GM23338 (cell line): ENCODE data around the gene RFC2. TPM values are rescaled to one million over a fixed set of nuclear protein-coding genes. Genes with fewer than 3 reads are reported as not detected.
"Not testable (repeated sequence)": the region's sequence is repeated elsewhere in the genome, so short reads cannot be mapped to it uniquely, and the experiment has no call there.

Experiments used
- ATAC-seq: fragments of 200-7000 bp; cut with Tn5 transposase; 3 replicates; pipeline ENCODE4 v1.9.1; 2020
- DNase-seq: peaks from one replicate; pipeline ENCODE4 v3.0.0-alpha.2; 2015; ENCODE audit warnings: low spot score
- H2AFZ ChIP-seq: fragments of 200-600 bp; sonication (generic); 2 replicates; pipeline ENCODE4 v1.8.0; 2016; ENCODE audit warnings: antibody characterized with exemption, mild to moderate bottlenecking, moderate library complexity
- H3F3A ChIP-seq: fragments of 200-600 bp; sonication (generic); replicated peaks from 2 replicates; pipeline ENCODE4 v1.8.0; 2017; ENCODE audit warnings: antibody characterized with exemption, mixed run types, low read depth
- H3K27ac ChIP-seq: fragments of 200-600 bp; sonication (generic); 2 replicates; pipeline ENCODE4 v1.6.1; 2016; ENCODE audit warnings: low read depth
- H3K27me3 ChIP-seq: fragments of 200-600 bp; sonication (generic); 2 replicates; pipeline ENCODE4 v1.8.0; 2016; ENCODE audit warnings: mild to moderate bottlenecking, mixed run types, moderate library complexity; ENCODE audit not compliant: insufficient read depth
- H3K36me3 ChIP-seq: fragments of 200-600 bp; sonication (generic); 2 replicates; pipeline ENCODE4 v1.8.0; 2016; ENCODE audit warnings: mild to moderate bottlenecking; ENCODE audit not compliant: insufficient read depth
- H3K4me1 ChIP-seq: fragments of 200-600 bp; sonication (generic); 2 replicates; pipeline ENCODE4 v1.8.0; 2016; ENCODE audit warnings: mild to moderate bottlenecking, moderate library complexity; ENCODE audit not compliant: insufficient read depth
- H3K4me2 ChIP-seq: fragments of 200-600 bp; sonication (generic); 2 replicates; pipeline ENCODE4 v1.7.1; 2017; ENCODE audit warnings: mixed run types
- H3K4me3 ChIP-seq: fragments of 200-600 bp; sonication (generic); 2 replicates; pipeline ENCODE4 v1.6.1; 2016; ENCODE audit warnings: mixed run types
- H3K79me2 ChIP-seq: fragments of 200-600 bp; sonication (generic); replicated peaks from 2 replicates; pipeline ENCODE4 v1.8.0; 2017; ENCODE audit warnings: mild to moderate bottlenecking; ENCODE audit not compliant: insufficient read depth
- H3K9me2 ChIP-seq: fragments of 200-600 bp; sonication (generic); 2 replicates; pipeline ENCODE4 v1.8.0; 2017; ENCODE audit not compliant: insufficient read depth
- H4K20me1 ChIP-seq: fragments of 200-600 bp; sonication (generic); replicated peaks from 2 replicates; pipeline ENCODE4 v1.8.0; 2017; ENCODE audit warnings: mild to moderate bottlenecking; ENCODE audit not compliant: insufficient read depth
- H3K27ac Mint-ChIP-seq: 2 replicates; pipeline ENCODE4 v1.8.0; 2020; ENCODE audit warnings: inconsistent platforms, mild to moderate bottlenecking, moderate library complexity, mixed read lengths
- H3K27me3 Mint-ChIP-seq: 3 replicates; pipeline ENCODE4 v1.8.0; 2022; ENCODE audit warnings: low read depth, mild to moderate bottlenecking, moderate library complexity, mixed read lengths, inconsistent platforms; ENCODE audit not compliant: insufficient read depth, poor library complexity
- H3K36me3 Mint-ChIP-seq: 3 replicates; pipeline ENCODE4 v1.8.0; 2021; ENCODE audit warnings: low read depth, mild to moderate bottlenecking, inconsistent platforms, moderate library complexity, mixed read lengths
- H3K4me1 Mint-ChIP-seq: 3 replicates; pipeline ENCODE4 v1.8.0; 2020; ENCODE audit warnings: mild to moderate bottlenecking, inconsistent platforms, mixed read lengths
- H3K4me3 Mint-ChIP-seq: 3 replicates; pipeline ENCODE4 v1.8.0; 2021; ENCODE audit warnings: moderate library complexity, mild to moderate bottlenecking, inconsistent platforms, mixed read lengths
- H3K9me3 Mint-ChIP-seq: 3 replicates; pipeline ENCODE4 v1.8.0; 2020; ENCODE audit warnings: moderate library complexity, mild to moderate bottlenecking, inconsistent platforms, mixed read lengths
- EZH2 ChIP-seq: fragments of 200-600 bp; sonication (generic); IDR thresholded peaks from one replicate; pipeline ENCODE4 v1.8.0; 2017; ENCODE audit warnings: antibody characterized with exemption, mild to moderate bottlenecking, low read depth; ENCODE audit not compliant: unreplicated experiment
- EZH2phosphoT487 ChIP-seq: fragments of 200-600 bp; sonication (generic); IDR thresholded peaks from one replicate; pipeline ENCODE4 v1.8.1; 2018; ENCODE audit warnings: antibody characterized with exemption; ENCODE audit not compliant: unreplicated experiment
- JUNB ChIP-seq: IDR thresholded peaks from one replicate; pipeline ENCODE4 v1.6.1; 2016; ENCODE audit warnings: antibody characterized with exemption; ENCODE audit not compliant: unreplicated experiment
- POLR2AphosphoS5 ChIP-seq: IDR thresholded peaks from 2 replicates; pipeline ENCODE4 v1.6.1; 2016; ENCODE audit warnings: antibody characterized with exemption, low read depth
- STAT1 ChIP-seq: IDR thresholded peaks from one replicate; pipeline ENCODE4 v1.6.1; 2016; ENCODE audit warnings: antibody characterized with exemption; ENCODE audit not compliant: unreplicated experiment
- ZNF331 ChIP-seq: fragments of 250-450 bp; sonication (Bioruptor Pico); IDR thresholded peaks from 2 replicates; pipeline ENCODE4 v1.5.0; 2020; ENCODE audit warnings: low read depth, mild to moderate bottlenecking, moderate library complexity
- polyA plus RNA-seq: library from polyadenylated mRNA; unstranded; fragments of >200 nt; fragmentation: Nextera tagmentation; extraction: Ambion mirVana; gene quantifications from 2 replicates; pipeline ENCODE4 v1.2.1, GENCODE V29; 2016
- total RNA-seq: library from RNA; depleted of rRNA; stranded (reverse); fragments of >200 nt; shearing (Covaris generic); gene quantifications from 2 replicates; pipeline ENCODE4 v1.2.3, GENCODE V29; 2014
- TF ChIP-seq, protein P1 (sequence below), 2 experiments: fragments of 200-600 bp in 1 of 2; sonication (generic) in 1 of 2; conservative IDR thresholded peaks; 2 replicates each; pipeline versions ENCODE4 v1.5.1 to v1.6.1; 2016 to 2017; ENCODE audit warnings: antibody characterized with exemption in 2 of 2, low read depth in 2 of 2, mild to moderate bottlenecking in 2 of 2, moderate library complexity in 1 of 2
- TF ChIP-seq, protein P2 (sequence below): IDR thresholded peaks from one replicate; pipeline ENCODE4 v1.6.1; 2018; ENCODE audit warnings: antibody characterized with exemption; ENCODE audit not compliant: unreplicated experiment
- TF ChIP-seq, protein P3 (sequence below): IDR thresholded peaks from 2 replicates; pipeline ENCODE4 v1.6.1; 2016; ENCODE audit warnings: antibody characterized with exemption
- TF ChIP-seq, protein P4 (sequence below): fragments of 250-450 bp; sonication (Bioruptor Pico); IDR thresholded peaks from 2 replicates; pipeline ENCODE4 v1.5.0; 2020; ENCODE audit warnings: mild to moderate bottlenecking, moderate library complexity

RFC2 gene
- total and polyA plus RNA-seq, 2 experiments from 2014 or later: 56.4 to 75.2 TPM

DNA sequence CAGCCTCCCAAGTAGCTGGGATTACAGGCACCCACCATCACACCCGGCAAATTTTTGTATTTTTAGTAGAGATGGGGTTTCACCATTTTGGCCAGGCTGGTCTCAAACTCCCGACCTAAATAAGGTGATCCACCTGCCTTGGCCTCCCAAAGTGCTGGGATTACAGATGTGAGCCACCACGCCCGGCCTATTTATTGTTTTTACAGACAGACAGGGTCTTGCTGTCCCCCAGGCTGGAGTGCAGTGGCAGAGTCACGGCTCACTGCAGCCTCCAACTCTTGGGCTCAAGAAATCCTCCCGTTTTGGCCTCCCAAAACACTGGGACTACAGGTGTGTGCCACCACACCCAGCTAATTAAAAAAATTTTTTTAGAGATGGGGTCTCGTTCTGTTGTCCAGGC lies 46.0 kb downstream of the RFC2 start:
- not testable (repeated sequence) for H3K36me3 ChIP-seq, H3F3A ChIP-seq, H3K9me3 Mint-ChIP-seq, H3K27me3 ChIP-seq, ATAC-seq, H3K4me2 ChIP-seq, H3K27ac Mint-ChIP-seq, H2AFZ ChIP-seq, H3K36me3 Mint-ChIP-seq, H3K27ac ChIP-seq, H3K9me2 ChIP-seq, H3K4me1 ChIP-seq, H3K4me3 Mint-ChIP-seq, DNase-seq, H3K4me3 ChIP-seq, H4K20me1 ChIP-seq, H3K4me1 Mint-ChIP-seq, H3K79me2 ChIP-seq
- peaks cover 21% of the 10 kb centered on the region for H3K27me3 Mint-ChIP-seq

DNA sequence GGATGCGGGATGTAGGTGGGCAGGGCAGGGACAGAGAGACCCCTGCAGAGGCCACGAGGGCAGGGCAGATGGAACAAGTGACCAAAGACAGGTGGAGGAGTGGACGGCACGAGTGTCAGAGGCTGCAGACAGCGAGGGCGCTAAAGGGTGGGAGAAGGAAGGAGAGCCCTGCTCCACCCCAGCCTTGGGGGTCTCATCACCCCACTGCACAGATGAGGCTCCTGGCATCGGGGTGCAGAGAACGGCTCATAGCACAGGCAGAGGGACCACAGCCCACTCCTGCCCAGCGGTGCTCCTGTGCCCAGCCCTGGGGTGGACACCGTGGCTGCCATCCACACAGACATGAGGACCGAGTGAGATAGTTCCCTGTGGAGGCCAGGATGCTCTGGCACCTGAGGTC lies 46.6 kb downstream of the RFC2 start:
- H2AFZ ChIP-seq: no peak overlapping the region
- no peak overlapping the region for H3K4me3 ChIP-seq
- DNase-seq: no peak
- no peak overlapping the region for H3K27ac ChIP-seq
- H3K9me2 ChIP-seq: no peaks in the 10 kb centered on the region
- no peaks in the 10 kb centered on the region for H3K4me1 Mint-ChIP-seq
- no peaks in the 10 kb centered on the region for H3K79me2 ChIP-seq
- no peaks in the 10 kb centered on the region for H3K4me1 ChIP-seq
- H3K27me3 ChIP-seq: no peaks in the 10 kb centered on the region
- ATAC-seq: no peak
- no peak overlapping the region for H3K4me2 ChIP-seq
- H4K20me1 ChIP-seq: no peaks in the 10 kb centered on the region
- H3K27ac Mint-ChIP-seq: no peak overlapping the region
- H3K9me3 Mint-ChIP-seq: no peaks in the 10 kb centered on the region; the same call in 2 of the 3 replicates
- H3K4me3 Mint-ChIP-seq: no peak overlapping the region
- no peaks in the 10 kb centered on the region for H3K36me3 Mint-ChIP-seq
- no peaks in the 10 kb centered on the region for H3K36me3 ChIP-seq
- H3F3A ChIP-seq: 0 out of 2 replicates have a peak, but pooled peaks cover 9% of the 10 kb centered on the region
- H3K27me3 Mint-ChIP-seq: peaks cover 21% of the 10 kb centered on the region
- no peak for TF ChIP-seq EZH2phosphoT487
- TF ChIP-seq STAT1: no peak
- no peak for TF ChIP-seq JUNB
- TF ChIP-seq, protein P1, sequence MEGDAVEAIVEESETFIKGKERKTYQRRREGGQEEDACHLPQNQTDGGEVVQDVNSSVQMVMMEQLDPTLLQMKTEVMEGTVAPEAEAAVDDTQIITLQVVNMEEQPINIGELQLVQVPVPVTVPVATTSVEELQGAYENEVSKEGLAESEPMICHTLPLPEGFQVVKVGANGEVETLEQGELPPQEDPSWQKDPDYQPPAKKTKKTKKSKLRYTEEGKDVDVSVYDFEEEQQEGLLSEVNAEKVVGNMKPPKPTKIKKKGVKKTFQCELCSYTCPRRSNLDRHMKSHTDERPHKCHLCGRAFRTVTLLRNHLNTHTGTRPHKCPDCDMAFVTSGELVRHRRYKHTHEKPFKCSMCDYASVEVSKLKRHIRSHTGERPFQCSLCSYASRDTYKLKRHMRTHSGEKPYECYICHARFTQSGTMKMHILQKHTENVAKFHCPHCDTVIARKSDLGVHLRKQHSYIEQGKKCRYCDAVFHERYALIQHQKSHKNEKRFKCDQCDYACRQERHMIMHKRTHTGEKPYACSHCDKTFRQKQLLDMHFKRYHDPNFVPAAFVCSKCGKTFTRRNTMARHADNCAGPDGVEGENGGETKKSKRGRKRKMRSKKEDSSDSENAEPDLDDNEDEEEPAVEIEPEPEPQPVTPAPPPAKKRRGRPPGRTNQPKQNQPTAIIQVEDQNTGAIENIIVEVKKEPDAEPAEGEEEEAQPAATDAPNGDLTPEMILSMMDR (conservative IDR thresholded peaks at IDR 0.05; ENCODE audit: low read depth in 2 of 2): no peak
- TF ChIP-seq, protein P2, sequence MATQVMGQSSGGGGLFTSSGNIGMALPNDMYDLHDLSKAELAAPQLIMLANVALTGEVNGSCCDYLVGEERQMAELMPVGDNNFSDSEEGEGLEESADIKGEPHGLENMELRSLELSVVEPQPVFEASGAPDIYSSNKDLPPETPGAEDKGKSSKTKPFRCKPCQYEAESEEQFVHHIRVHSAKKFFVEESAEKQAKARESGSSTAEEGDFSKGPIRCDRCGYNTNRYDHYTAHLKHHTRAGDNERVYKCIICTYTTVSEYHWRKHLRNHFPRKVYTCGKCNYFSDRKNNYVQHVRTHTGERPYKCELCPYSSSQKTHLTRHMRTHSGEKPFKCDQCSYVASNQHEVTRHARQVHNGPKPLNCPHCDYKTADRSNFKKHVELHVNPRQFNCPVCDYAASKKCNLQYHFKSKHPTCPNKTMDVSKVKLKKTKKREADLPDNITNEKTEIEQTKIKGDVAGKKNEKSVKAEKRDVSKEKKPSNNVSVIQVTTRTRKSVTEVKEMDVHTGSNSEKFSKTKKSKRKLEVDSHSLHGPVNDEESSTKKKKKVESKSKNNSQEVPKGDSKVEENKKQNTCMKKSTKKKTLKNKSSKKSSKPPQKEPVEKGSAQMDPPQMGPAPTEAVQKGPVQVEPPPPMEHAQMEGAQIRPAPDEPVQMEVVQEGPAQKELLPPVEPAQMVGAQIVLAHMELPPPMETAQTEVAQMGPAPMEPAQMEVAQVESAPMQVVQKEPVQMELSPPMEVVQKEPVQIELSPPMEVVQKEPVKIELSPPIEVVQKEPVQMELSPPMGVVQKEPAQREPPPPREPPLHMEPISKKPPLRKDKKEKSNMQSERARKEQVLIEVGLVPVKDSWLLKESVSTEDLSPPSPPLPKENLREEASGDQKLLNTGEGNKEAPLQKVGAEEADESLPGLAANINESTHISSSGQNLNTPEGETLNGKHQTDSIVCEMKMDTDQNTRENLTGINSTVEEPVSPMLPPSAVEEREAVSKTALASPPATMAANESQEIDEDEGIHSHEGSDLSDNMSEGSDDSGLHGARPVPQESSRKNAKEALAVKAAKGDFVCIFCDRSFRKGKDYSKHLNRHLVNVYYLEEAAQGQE: no peak
- no peak for TF ChIP-seq POLR2AphosphoS5
- TF ChIP-seq, protein P3, sequence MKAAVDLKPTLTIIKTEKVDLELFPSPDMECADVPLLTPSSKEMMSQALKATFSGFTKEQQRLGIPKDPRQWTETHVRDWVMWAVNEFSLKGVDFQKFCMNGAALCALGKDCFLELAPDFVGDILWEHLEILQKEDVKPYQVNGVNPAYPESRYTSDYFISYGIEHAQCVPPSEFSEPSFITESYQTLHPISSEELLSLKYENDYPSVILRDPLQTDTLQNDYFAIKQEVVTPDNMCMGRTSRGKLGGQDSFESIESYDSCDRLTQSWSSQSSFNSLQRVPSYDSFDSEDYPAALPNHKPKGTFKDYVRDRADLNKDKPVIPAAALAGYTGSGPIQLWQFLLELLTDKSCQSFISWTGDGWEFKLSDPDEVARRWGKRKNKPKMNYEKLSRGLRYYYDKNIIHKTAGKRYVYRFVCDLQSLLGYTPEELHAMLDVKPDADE: no peak
- no peak for TF ChIP-seq ZNF331 (CRISPR knock-in tag)
- no peak for TF ChIP-seq EZH2
- TF ChIP-seq, protein P4, sequence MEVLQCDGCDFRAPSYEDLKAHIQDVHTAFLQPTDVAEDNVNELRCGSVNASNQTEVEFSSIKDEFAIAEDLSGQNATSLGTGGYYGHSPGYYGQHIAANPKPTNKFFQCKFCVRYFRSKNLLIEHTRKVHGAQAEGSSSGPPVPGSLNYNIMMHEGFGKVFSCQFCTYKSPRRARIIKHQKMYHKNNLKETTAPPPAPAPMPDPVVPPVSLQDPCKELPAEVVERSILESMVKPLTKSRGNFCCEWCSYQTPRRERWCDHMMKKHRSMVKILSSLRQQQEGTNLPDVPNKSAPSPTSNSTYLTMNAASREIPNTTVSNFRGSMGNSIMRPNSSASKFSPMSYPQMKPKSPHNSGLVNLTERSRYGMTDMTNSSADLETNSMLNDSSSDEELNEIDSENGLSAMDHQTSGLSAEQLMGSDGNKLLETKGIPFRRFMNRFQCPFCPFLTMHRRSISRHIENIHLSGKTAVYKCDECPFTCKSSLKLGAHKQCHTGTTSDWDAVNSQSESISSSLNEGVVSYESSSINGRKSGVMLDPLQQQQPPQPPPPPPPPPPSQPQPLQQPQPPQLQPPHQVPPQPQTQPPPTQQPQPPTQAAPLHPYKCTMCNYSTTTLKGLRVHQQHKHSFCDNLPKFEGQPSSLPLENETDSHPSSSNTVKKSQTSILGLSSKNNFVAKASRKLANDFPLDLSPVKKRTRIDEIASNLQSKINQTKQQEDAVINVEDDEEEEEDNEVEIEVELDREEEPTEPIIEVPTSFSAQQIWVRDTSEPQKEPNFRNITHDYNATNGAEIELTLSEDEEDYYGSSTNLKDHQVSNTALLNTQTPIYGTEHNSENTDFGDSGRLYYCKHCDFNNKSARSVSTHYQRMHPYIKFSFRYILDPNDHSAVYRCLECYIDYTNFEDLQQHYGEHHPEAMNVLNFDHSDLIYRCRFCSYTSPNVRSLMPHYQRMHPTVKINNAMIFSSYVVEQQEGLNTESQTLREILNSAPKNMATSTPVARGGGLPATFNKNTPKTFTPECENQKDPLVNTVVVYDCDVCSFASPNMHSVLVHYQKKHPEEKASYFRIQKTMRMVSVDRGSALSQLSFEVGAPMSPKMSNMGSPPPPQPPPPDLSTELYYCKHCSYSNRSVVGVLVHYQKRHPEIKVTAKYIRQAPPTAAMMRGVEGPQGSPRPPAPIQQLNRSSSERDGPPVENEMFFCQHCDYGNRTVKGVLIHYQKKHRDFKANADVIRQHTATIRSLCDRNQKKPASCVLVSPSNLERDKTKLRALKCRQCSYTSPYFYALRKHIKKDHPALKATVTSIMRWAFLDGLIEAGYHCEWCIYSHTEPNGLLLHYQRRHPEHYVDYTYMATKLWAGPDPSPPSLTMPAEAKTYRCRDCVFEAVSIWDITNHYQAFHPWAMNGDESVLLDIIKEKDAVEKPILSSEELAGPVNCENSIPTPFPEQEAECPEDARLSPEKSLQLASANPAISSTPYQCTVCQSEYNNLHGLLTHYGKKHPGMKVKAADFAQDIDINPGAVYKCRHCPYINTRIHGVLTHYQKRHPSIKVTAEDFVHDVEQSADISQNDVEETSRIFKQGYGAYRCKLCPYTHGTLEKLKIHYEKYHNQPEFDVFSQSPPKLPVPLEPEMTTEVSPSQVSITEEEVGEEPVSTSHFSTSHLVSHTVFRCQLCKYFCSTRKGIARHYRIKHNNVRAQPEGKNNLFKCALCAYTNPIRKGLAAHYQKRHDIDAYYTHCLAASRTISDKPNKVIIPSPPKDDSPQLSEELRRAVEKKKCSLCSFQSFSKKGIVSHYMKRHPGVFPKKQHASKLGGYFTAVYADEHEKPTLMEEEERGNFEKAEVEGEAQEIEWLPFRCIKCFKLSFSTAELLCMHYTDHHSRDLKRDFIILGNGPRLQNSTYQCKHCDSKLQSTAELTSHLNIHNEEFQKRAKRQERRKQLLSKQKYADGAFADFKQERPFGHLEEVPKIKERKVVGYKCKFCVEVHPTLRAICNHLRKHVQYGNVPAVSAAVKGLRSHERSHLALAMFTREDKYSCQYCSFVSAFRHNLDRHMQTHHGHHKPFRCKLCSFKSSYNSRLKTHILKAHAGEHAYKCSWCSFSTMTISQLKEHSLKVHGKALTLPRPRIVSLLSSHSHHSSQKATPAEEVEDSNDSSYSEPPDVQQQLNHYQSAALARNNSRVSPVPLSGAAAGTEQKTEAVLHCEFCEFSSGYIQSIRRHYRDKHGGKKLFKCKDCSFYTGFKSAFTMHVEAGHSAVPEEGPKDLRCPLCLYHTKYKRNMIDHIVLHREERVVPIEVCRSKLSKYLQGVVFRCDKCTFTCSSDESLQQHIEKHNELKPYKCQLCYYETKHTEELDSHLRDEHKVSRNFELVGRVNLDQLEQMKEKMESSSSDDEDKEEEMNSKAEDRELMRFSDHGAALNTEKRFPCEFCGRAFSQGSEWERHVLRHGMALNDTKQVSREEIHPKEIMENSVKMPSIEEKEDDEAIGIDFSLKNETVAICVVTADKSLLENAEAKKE: no peak
